GM21723 (cell line): ENCODE measurements around the gene TARS1.

Experiments used
- ATAC-seq: cut with Tn5 transposase; IDR thresholded peaks from one replicate; pipeline ENCODE4 v1.9.1; 2021; ENCODE audit warnings: mild to moderate bottlenecking, moderate library complexity; ENCODE audit not compliant: unreplicated experiment

TARS1 gene

DNA sequence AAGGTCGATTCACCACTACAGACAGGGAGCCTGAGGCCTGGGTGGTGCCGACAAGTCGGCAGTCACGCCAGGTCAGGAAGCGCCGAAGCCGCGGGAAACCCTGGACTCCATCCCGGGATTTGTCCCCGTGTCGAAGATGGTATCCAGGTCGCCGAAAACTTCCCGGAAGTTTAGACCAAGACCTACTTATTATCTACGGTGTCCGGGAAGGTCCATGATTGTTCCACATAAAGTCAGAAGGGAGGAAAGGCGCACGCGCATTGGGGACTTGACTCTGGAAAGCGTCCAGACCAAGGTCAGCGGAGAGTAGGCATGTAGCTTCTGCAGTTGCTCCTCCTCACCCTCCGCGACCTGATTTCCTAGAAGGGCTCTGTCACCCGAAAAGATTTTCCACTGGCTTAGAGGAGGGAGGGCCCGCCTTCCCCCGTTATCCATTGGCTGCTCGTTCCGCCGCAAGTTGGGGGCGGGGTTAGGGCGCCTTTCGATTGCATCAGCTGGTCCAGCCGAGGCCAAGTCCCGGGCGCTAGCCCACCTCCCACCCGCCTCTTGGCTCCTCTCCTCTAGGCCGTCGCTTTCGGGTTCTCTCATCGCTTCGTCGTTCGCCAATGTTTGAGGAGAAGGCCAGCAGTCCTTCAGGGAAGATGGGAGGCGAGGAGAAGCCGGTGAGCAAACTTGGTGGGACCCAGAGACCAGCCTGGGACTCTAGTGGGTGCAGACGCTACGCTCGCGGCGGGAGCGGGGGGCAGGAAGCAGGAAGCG is at the start of gene TARS1:
TSS of gene TARS1 (plus strand) at position 484 of the 759 bp plus-strand sequence. CDS start at position 606, 122 bp downstream.
- ATAC-seq = peak; percentile 93

DNA sequence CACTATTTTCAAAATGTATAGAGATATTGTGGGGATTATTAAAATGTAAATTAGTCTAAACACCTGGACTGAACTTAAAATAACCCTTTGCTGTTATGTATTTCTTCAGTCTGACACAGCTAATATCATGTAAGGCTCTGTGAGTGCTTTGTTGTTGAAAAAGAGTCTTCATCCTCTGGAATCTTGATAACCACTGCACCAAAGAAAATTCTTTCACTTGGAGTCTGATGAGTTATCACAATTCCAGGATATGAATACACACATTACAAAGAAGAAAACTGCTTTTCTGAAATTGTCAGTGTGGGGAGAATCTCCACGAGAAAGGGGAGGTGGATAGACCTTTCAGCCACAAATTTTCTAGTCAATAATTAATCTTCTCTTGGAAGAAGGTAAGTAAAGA is 42.3 kb upstream of the TARS1 start:
- no peak for ATAC-seq

DNA sequence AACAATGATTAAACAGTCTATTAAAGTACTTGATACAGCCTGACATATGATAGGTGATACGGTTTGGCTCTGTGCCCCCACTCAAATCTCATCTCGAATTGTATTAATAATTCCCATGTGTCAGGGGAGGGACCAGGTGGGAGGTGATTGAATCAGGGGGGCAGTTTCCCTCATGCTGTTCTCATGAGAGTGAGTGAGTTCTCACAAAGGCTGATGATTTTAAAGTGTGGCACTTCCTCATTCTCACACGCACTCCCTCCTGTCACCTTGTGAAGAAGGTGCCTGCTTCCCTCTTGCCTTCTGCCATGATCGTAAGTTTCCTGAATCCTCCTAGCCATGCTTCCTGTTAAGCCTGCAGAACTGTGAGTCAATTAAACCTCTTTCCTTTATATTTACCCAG is 40.1 kb upstream of the TARS1 start:
- no peak for ATAC-seq

DNA sequence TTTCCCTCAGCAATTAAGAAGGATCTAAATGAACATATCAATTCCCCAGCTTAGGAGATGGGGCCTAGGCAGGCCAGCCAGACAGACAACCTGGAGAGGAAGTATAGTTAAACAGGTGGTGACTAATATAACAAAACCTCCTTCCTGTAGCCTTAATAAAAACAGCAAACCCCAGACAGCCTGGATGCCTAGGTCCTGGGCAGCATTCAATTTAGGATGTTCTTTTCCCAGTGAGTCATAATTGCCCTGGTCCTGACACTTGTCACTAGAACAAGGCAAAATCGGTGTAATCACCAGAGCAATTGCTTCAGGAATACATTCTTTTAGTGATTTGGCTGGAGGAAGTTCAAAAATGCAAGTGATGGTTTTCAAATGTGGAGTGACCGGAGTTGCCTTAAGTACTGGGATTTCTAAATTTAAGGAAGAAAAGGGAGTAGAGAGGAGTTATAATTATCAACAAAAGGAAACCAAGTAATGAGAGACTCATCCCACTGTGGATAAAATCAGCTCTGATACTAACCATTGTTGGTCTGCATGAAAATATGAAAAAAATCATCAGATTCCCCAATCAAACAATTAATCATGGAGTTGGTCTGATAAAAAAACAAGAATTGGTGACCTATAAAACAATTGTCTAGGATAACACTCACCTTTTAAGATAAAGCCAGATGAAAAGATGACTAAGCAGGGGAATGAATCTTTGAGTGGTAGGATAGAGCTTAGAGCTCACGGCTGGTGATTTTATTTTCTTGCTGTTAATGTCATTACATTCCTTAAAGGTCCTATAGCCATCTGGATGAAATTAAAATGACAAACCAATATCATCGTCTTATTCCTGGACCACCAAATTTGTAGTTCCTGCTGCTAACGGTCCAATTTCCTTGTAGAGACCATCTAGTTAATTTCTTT is 39.0 kb upstream of the TARS1 start:
- ATAC-seq = no peak

DNA sequence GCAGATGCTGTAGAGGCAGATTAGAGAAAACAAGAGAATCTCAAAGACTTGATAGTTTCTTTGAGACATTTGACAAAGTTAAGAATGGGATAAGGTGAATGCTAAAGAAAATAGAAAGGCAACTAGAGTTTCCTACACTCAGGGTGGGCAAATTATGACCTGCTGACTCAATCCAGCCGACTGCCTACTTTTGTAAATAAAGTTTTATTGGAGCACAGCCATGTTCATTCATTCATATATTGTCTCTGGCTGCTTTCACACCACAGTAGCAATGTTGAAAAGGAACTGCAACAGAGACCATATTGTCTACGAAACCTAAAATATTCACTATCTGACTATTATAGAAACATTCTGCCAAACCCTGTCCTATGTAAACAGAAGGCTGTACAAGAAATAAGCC is 37.6 kb upstream of the TARS1 start:
- no peak for ATAC-seq

DNA sequence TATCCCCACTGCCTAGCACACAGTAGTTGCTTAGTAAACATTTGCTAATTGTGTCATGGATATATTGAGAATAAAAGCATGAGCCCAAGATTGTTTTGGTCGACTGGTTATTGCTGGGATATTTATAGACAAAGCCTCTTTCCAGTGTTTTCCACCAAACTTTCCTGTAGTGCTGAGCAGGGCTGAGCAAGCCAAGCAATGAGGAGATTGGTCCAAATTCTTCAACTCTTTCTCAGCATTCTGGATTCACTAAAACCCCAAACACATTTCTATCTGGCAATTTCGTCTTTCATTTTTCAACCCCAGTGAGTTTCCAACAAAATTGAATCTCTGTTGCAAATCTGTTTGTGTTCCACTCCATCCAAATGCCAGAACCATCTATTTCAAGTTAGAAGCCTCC is 31.9 kb upstream of the TARS1 start:
- ATAC-seq = no peak

DNA sequence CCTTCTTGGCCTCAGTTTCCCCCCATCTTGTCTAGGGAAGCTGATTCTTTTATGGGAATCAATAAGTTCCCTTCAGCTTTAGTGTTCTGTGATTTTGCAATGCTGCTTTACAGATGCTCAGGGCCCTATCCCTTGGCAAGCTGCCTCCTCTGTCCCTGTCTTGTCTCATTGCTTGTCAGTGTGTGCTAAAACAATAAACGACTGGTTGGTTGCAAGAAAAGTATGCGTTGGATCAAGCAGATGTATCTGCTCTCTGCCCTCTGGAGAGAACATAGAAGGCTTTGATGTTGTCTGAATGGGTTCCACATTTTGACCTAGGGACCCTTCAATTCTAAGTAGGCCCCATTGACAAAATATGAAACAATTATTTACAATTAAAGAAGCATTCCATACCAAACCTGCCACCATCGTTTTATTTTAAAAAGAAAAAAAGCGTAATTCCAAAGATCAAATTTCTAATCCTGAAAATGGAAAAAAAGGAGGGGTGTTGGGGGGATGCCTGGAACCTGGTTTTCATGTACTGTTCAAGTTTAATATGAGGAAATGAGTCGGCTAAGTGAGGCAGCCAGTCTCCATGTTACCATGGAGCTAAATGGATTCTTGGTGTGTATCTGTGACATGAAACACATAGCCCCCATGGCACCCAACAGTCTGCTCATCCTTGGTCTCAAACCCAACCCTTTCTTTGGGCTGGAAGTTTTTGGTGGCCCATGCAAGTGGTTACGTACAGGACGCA is 31.2 kb upstream of the TARS1 start:
- no peak for ATAC-seq

DNA sequence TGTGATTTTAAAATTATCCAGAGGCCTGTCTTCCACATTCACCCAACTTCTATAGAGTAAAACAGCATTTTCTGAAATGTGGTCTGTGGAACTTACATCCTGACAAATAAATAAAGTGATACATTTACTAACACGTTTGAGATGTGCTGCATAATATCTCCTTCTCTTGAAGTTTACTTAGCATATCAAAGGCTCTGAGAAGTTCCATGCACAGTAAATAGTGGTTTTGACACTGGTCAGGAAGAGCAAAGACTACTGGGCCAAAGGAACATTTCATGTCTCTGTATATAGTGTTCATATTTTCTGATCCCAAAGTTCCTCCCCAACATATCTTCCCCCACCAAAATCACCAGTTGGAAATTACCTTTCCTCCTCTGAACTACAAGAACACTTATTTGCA is 30.5 kb upstream of the TARS1 start:
- no peak for ATAC-seq

DNA sequence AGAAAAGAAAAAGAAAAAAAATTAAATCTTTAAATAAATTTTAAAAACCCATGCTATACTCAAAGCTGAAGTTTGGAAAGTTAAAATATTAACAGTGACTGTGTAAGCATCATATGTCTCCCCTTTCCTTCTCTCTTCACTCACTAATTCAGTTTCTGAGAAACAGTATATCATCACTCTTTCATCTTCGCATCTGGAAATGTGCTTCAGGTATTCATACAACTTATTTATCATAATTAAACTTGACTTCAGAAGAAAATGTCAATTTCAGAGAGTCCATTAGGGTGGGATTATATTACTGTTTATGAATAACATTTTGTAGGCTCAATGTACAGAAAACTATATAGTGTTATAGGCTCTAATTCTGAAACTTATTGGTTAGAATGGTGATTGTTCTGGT is 29.3 kb upstream of the TARS1 start:
- no peak for ATAC-seq

DNA sequence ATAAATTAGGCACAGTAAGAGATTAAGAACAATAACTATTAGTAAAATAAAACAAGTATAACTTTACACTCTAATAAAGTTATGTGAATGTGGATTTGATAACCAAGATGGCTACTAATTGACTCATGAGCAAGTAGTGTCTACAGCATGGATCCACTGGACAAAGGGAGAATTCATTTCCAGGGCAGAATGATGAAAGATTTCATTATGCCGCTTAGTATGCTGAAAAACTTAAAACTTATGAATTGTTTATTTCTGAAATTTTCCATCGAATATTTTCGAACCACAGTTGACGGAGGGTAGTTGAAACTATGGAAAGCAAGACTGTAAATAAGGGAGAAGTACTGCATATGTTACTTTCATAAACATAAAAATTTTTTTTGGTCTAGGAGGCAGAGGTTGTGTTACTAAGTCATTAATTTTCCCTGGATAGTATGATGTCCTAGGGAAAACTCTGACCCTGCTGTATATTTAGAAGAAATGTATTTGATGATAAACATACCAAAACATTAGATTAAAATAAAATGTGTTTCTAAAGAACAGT is 24.9 kb upstream of the TARS1 start:
- no peak for ATAC-seq

DNA sequence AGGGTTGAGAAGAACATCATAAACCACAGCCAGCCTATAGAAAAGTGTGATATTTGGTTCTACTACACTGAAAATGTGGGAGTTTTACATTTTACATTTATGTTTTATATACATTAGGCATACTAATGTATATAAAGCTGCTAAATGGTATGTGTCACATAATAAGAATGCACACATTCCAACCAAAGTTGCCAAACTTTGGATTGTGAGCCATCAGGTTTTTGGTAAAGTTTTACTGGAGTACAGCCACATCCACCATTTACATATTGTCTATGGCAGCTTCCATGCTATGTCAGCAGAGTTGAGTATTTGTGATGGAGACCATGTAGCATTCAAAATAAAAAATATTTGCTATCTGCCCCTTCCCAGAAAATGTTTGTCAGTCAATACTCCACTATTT is 23.1 kb upstream of the TARS1 start:
- ATAC-seq = no peak

DNA sequence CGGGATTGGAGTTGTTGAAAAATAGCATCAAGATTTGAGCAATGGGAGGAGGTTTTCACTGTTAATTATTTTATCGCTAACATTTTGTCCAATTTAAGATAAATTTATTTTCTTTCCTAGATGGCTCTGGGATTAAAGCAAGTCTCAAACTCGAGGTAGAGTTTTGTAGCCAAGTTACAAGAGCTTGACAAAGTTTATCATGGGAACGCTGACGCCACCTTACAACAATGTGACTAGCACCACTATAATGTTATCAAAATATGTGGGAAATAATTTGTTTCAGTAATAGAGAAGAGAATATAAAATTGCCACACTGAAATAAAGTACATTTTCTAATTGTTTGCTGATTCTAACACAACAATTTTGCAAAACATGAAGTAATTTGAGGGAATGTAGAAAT is 19.8 kb upstream of the TARS1 start:
- ATAC-seq = no peak

DNA sequence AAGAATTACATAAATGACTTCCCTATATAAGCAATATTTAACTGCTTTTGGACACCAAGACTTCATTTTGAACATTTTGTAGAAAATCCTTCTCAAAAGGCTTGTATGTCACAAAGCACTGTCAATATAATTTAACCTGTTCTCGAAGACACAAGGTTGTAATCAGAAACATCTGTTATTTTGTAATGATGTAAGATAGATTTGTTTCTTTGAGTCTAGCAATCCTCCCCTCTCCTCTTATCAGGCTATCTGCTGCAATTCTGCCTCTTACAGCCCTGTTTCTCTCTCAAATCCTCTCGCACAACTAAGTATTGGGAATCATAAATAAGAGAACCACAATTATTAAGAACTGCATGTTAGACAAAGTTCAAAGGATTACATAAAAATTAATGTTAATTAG is 18.6 kb upstream of the TARS1 start:
- ATAC-seq = no peak

DNA sequence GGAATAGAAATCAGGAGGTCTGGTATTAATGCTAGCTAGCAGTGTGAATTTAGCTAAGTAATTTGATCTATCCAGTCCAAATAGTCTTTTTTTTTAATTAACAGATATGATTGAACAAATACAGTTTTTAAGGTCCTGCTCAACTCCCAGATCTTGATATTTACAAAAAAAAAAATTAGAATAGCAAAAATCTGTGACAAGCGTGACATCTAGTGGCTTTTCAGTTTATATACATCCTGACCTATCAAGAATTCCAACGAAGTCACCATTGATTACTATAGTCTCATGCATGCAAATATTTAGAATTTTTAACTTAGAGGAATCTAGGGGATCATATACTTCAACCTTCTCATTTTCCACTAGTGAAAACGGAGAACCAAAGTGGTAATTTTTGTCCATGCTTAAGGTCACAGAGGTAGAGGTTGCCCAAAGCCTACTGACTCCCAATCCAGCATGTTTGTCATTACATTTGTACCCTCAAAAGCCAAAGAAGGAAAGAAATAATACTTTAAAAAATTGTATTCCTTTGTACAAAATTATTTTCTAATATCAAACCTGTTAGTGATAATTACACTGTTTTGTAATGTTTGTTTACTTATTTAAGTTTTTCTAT is 17.6 kb upstream of the TARS1 start:
- ATAC-seq = no peak

DNA sequence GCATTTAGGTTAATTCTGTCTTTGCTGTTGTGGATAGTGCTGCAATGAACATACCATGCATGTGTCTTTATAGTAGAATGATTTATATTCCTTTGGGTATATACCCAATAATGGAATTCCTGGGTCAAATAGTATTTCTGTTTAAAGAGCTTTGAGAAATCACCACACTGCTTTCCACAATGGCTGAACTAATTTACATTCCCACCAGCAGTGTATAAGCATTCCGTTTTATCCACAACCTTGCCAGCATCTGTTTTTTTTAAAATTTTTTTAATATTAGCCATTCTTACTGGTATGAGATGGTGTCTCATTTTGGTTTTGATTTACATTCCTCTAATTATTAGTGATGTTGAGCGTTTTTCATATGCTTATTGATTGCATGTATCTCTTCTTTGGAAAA is 15.5 kb upstream of the TARS1 start:
- no peak for ATAC-seq

DNA sequence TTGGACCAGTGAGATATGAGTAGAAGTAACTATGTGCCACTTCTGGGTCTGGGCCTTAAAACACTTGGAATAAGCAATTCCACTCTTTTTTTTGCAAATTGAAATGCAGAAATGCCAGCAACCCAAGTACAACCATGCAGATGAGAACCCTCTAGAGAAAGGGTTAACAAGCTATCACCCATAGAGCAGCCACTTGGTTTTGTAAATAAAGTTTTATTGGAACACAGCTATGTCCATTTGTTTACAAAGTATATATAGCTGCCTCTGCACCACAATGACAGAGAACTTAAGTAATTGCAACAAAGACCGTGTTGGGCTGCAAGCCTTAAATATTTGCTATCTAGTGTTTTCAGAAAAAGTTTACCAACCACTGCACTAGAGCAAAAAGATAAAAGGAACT is 9.8 kb upstream of the TARS1 start:
- ATAC-seq = no peak

DNA sequence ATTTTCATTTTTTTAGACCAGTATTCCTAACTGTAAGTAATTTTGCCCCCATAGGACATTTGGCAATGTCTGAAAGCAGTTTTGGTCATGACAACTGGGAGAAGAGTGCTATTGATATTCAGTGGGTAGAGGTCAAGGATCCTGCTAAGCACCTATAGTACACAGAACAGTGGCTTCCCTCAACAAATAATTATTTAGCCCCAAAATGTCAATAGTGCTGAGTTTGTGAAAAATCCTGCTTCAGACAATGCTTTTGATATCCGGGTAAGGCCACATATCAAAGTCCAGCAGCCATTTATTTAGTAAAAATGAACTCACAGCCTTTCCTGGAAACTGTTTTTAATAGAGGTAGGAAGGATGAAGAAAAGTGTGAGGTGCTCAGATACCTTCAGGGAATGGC is 8.1 kb upstream of the TARS1 start:
- ATAC-seq = no peak

DNA sequence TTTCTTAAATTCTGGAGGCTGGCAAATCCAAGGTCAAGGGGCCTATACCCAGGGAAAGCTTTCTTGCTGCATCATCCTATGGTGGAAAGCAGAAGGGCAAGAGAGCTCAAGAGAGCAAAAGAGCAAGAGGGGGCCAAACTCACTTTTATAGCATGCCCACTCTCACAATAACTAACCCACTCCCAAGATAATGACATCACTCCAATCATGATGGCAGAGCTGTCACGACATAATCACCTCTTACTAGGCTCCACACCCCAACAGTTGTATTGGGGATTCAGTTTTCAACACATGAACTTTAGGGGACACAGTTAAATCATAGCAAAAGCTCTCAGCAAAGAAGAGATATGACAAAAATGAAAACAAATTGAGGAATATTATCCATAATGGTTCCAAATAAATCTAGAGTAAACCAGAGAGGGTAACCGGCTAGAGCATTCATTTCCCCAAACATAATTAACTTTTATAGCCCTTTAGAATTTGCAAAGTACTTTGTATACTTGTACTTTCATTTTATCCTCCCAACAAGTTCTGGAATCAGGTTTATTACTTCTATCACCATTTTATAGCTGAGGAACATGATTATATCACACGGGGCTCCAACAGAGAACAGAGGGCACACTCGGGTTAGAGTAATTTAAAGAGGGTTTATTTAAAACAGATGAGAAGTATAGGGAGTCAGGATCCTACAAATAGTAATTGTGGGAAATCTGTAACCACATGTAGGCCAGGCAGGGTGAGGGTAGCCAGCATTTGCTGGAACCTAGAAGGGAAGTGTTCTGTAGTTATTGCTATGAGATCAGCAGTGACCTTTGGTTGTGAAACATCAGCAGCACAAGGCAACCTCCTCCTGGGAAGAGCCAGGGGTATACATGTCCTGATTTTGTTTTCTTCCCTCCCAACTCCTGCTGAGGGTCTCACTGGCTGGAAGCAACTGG is 7.2 kb upstream of the TARS1 start:
- ATAC-seq = no peak

DNA sequence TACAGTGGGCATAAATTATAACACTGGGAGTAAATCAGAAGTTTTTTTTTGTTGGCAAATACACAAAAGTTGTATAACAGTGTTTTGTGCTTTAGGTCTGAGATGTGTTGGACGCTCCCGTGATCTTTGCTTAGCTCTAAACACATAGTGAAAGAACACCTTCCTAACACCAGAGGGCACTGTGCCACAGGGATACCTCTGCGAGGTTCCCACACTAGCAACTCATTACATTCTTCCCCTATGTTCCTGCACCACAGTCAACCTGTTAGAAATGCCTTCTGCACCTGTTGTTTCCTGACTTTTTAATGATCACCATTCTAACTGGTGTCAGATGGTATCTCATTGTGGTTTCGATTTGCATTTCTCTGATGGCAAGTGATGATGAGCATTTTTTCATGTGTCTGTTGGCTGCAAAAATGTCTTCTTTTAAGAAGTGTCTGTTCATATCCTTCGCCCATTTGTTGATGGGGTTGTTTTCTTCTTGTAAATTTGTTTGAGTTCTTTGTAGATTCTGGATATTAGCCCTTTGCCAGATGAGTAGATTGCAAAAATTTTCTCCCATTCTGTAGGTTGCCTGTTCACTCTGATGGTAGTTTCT is 4.8 kb upstream of the TARS1 start:
- peak; percentile 50 for ATAC-seq
